Omental fat pad (tissue), 4 donors: ENCODE measurements around the gene PIWIL1. TPM values are rescaled to one million over a fixed set of nuclear protein-coding genes. Genes with fewer than 3 reads are reported as not detected.

ENCODE experiments used
- ATAC-seq: fragments of 150-250 bp; one replicate; pipeline ENCODE4 v1.9.1; 2016; ENCODE audit warnings: mild to moderate bottlenecking, moderate library complexity; ENCODE audit not compliant: low FRiP score
- DNase-seq: peaks from one replicate; pipeline ENCODE4 v3.0.0-alpha.2; 2019; ENCODE audit warnings: low spot score
- total RNA-seq, 4 donors: library from RNA; depleted of rRNA; stranded (reverse); fragments of >200 nt; gene quantifications; one replicate each; pipeline ENCODE4 v1.1.0, GENCODE V29; 2016
- TF ChIP-seq, protein P1 (sequence below), 3 donors: fragments of 450-650 bp; IDR thresholded peaks; one replicate each; pipeline ENCODE4 v1.5.1; 2016 to 2017; ENCODE audit warnings: antibody characterized with exemption in 3 of 3, mild to moderate bottlenecking in 3 of 3, moderate library complexity in 2 of 3

The PIWIL1 gene
- total RNA-seq, 4 donors from 2014 or later = 0.79 TPM; not detected in 3

- ATAC-seq = no peak
- DNase-seq = no peak
Observed at GRCh38 chr12:130405332-130405731, 67.6 kb downstream of the PIWIL1 start.

DNA sequence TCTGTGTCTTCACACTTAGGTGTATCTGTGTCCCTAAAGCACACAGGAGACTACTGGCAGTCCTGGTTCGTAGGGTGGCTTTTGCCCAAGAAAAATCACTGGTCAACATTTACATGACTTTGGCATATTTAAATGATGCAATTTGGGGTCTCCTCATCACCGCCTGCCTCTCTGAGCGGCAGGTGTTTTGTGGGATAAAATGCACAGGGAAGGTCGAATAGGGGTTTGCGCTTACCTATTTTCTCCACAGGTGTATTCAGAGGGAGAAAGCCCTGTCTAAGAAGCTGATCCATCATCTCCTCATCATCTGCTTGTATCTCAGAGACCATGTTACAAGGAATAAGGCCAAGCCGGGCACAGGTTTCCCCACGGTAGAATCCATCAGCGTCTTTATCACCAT is 74.7 kb downstream of the PIWIL1 start:
- ATAC-seq = no peak
- TF ChIP-seq, protein P1, sequence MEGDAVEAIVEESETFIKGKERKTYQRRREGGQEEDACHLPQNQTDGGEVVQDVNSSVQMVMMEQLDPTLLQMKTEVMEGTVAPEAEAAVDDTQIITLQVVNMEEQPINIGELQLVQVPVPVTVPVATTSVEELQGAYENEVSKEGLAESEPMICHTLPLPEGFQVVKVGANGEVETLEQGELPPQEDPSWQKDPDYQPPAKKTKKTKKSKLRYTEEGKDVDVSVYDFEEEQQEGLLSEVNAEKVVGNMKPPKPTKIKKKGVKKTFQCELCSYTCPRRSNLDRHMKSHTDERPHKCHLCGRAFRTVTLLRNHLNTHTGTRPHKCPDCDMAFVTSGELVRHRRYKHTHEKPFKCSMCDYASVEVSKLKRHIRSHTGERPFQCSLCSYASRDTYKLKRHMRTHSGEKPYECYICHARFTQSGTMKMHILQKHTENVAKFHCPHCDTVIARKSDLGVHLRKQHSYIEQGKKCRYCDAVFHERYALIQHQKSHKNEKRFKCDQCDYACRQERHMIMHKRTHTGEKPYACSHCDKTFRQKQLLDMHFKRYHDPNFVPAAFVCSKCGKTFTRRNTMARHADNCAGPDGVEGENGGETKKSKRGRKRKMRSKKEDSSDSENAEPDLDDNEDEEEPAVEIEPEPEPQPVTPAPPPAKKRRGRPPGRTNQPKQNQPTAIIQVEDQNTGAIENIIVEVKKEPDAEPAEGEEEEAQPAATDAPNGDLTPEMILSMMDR (IDR thresholded peaks at IDR 0.05) = no peak
- no peak for DNase-seq

More at GRCh38 chr12:130405332-130405731, 67.6 kb downstream of the PIWIL1 start:
- TF ChIP-seq, protein P1 (IDR thresholded peaks at IDR 0.05) = no peak

GRCh38 chr12:130413909-130414308 is 76.2 kb downstream of the PIWIL1 start:
- ATAC-seq = no peak

DNA sequence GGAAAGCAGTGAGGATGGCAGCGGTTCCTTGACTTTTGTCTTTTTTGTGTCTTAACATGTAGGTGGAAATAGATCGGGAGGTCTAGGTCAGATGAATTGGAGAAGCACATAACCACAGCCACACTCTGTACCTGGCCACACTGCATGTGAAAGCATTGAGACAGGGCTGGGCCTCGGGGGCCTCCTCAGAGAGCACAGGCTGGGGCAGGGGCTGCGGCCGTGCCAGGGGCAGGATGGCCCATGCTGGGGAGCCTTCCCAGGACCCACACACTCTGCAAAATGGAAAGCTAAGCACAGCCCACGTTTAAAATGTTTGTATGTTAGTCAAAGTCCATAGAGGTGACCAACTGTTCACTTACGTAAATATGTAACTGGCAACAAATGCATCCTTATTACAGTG is 76.7 kb downstream of the PIWIL1 start:
- no peak for ATAC-seq

More at GRCh38 chr12:130413909-130414308, 76.2 kb downstream of the PIWIL1 start:
- TF ChIP-seq, protein P1 (IDR thresholded peaks at IDR 0.05) = no peak
- no peak for DNase-seq

GRCh38 chr12:130418251-130418650 is 80.6 kb downstream of the PIWIL1 start:
- TF ChIP-seq, protein P1 (IDR thresholded peaks at IDR 0.05) = no peak
- ATAC-seq = no peak
- no peak for DNase-seq

More for the DNA sequence above, 76.7 kb downstream of the PIWIL1 start:
- TF ChIP-seq, protein P1 (IDR thresholded peaks at IDR 0.05) = no peak
- no peak for DNase-seq

DNA sequence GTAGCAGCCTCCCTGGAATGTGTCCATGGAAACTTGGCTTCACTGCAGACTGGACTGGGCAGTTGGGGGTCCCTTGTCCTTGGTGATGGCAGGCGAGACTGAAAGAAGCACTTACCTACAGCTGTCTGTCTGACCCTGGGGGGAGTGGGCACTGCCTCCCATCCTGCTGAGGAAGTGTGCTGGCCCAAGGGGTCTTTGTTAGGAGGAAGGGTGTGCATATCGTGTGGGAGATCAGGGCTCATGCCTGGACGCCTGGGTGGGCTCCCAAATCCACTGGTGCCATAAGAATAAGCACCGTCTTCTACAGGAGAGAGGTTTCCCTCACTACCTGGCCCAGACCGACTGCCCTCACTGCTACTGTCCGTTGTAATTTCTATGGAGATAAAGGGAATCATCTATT is 81.4 kb downstream of the PIWIL1 start:
- TF ChIP-seq, protein P1 (IDR thresholded peaks at IDR 0.05) = no peak
- DNase-seq (no peak), ATAC-seq (no peak)

DNA sequence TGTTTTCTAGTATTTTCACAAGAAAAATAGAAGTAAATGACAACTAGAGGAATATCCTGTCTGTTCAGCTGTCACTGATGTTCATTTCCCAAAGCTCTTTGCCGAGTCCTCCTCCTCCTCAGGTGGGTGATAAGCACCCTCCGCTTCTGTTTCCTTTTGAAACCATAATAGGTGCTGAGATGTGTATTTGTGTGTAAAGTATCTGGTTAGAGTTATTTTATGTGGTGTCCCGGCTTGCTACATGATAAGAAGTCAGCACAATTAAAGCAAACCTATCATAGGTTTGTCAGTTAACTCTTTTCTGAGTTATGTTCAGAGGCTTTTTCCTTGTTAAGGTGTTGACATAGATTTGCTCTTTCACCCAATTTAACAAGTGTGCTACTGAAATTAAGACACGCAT is 82.4 kb downstream of the PIWIL1 start:
- DNase-seq (no peak), ATAC-seq (no peak)
- TF ChIP-seq, protein P1 (IDR thresholded peaks at IDR 0.05) = no peak
